ENCODE results near the gene TMX1.

The TMX1 gene

GRCh38 chr14:51293912-51294389 lies 53.9 kb downstream of the TMX1 start:
- Histone ChIP-seq H3K27ac (ENCODE audit: extremely low read depth, low read depth, low read length) (no peak overlapping the region), H3K36me3 (ENCODE audit: control insufficient read depth in 2 of 2, insufficient read depth in 1 of 2, low read length in 2 of 2) (no peaks in the 10 kb centered on the region), H3K4me3 (ENCODE audit: low read depth, low read length) (no peak overlapping the region), H3K4me1 (ENCODE audit: control insufficient read depth, insufficient read depth, low read length) (no peaks in the 10 kb centered on the region), H3K9me3 (ENCODE audit: control insufficient read depth, insufficient read depth, low read depth, low read length) (no peaks in the 10 kb centered on the region)
- POLR2A ChIA-PET: no interaction called here
- TF ChIP-seq HOXC10 (CRISPR knock-in tag; IDR thresholded peaks at IDR 0.05) (no peak), ZNF362 (tag by site-specific recombination; IDR thresholded peaks at IDR 0.05) (no peak), ZNF16 (tag by site-specific recombination; IDR thresholded peaks at IDR 0.05; ENCODE audit: low read depth) (no peak), ZNF776 (tag by site-specific recombination; IDR thresholded peaks at IDR 0.05; ENCODE audit: borderline replicate concordance) (no peak), INSM2 (tag by site-specific recombination; IDR thresholded peaks at IDR 0.05) (no peak), ZFHX2 (tag by site-specific recombination; conservative IDR thresholded peaks at IDR 0.05) (no peak), ZNF169 (tag by site-specific recombination; IDR thresholded peaks at IDR 0.05) (no peak), ZNF654 (tag by site-specific recombination; IDR thresholded peaks at IDR 0.05; ENCODE audit: low read depth) (no peak), ZNF10 (tag by site-specific recombination; IDR thresholded peaks at IDR 0.05) (no peak), ZNF416 (tag by site-specific recombination; IDR thresholded peaks at IDR 0.05) (no peak), ZBTB17 (tag by site-specific recombination; IDR thresholded peaks at IDR 0.05) (no peak), ZNF341 (tag by site-specific recombination; IDR thresholded peaks at IDR 0.05; ENCODE audit: low read depth) (no peak), ZNF132 (tag by site-specific recombination; IDR thresholded peaks at IDR 0.05; ENCODE audit: borderline replicate concordance) (no peak), ZNF521 (tag by site-specific recombination; IDR thresholded peaks at IDR 0.05) (no peak), MYNN (tag by site-specific recombination; IDR thresholded peaks at IDR 0.05; ENCODE audit: borderline replicate concordance) (no peak)
- CTCF ChIA-PET: interaction anchor here (1.0 to 1.1 kb wide), 2 partner anchors 8 to 11 kb away, joined by 3 to 4 read pairs; no protein-coding TSS in a partner anchor

GRCh38 chr14:51294951-51295525 lies 55.0 kb downstream of the TMX1 start:
- POLR2A ChIA-PET: no interaction called here
- no peaks in the 10 kb centered on the region for H3K4me1 ChIP-seq (ENCODE audit: control insufficient read depth, insufficient read depth, low read length)
- no peak overlapping the region for H3K27ac ChIP-seq (ENCODE audit: extremely low read depth, low read depth, low read length)
- CTCF ChIA-PET: interaction anchor here (0.6 kb wide), 1 partner anchor 193 kb away, joined by 4 read pairs; no protein-coding TSS in a partner anchor
- H3K36me3 ChIP-seq (ENCODE audit: control insufficient read depth in 2 of 2, insufficient read depth in 1 of 2, low read length in 2 of 2): no peaks in the 10 kb centered on the region
- no peaks in the 10 kb centered on the region for H3K9me3 ChIP-seq (ENCODE audit: control insufficient read depth, insufficient read depth, low read depth, low read length)
- H3K4me3 ChIP-seq (ENCODE audit: low read depth, low read length): no peak overlapping the region
- TF ChIP-seq ZNF362 (tag by site-specific recombination; IDR thresholded peaks at IDR 0.05) (no peak), PATZ1 (tag by site-specific recombination; IDR thresholded peaks at IDR 0.05) (no peak), ZFP41 (tag by site-specific recombination; IDR thresholded peaks at IDR 0.05; ENCODE audit: borderline replicate concordance) (no peak), ZNF518A (tag by site-specific recombination; conservative IDR thresholded peaks at IDR 0.05; ENCODE audit: low read depth) (no peak), ZBTB26 (tag by site-specific recombination; optimal IDR thresholded peaks at IDR 0.05) (no peak), ZNF768 (tag by site-specific recombination; IDR thresholded peaks at IDR 0.05) (no peak), ZNF132 (tag by site-specific recombination; IDR thresholded peaks at IDR 0.05; ENCODE audit: borderline replicate concordance) (no peak), ZIC2 (tag by site-specific recombination; IDR thresholded peaks at IDR 0.05) (no peak), SP2 (tag by site-specific recombination; IDR thresholded peaks at IDR 0.05) (no peak)

All from HEK293 (cell line).